Bronchial epithelial cell (primary cell): ENCODE results near the gene ADIPOR2. TPM values are rescaled to one million over a fixed set of nuclear protein-coding genes. Genes with fewer than 3 reads are reported as not detected.

Experiments used
- DNase-seq: peaks from one replicate; pipeline ENCODE4 v3.0.0-alpha.2; 2010; ENCODE audit warnings: low read depth
- FAIRE-seq: peaks from 2 replicates; lab custom pipeline; 2011; peaks lifted over from hg19 to GRCh38; lab: Jason Lieb, UNC
- H3K27me3 ChIP-seq: 2 replicates; pipeline ENCODE4 v1.5.1; 2011; ENCODE audit warnings: low read length; ENCODE audit not compliant: control insufficient read depth, insufficient read depth
- H3K36me3 ChIP-seq: 2 replicates; pipeline ENCODE4 v1.5.1; 2011; ENCODE audit warnings: low read length; ENCODE audit not compliant: control insufficient read depth, insufficient read depth
- H3K4me3 ChIP-seq: 2 replicates; pipeline ENCODE4 v1.5.1; 2011; ENCODE audit warnings: mild to moderate bottlenecking, low read depth, low read length, control low read depth
- CTCF ChIP-seq: IDR thresholded peaks from 2 replicates; pipeline ENCODE4 v1.5.1; 2011; ENCODE audit warnings: mild to moderate bottlenecking, moderate library complexity, low read length, control low read depth, inconsistent platforms; ENCODE audit not compliant: insufficient read depth, severe bottlenecking
- total RNA-seq: library from RNA; depleted of rRNA; stranded (reverse); fragments of >200 nt; gene quantifications from 2 replicates; pipeline ENCODE4 v1.2.1, GENCODE V29; 2014

The ADIPOR2 gene
- total RNA-seq, 1 donor from 2014 or later, result 41.6 TPM

GRCh38 chr12:1799051-1799881 is 108.4 kb downstream of the ADIPOR2 start:
- Histone ChIP-seq H3K36me3 (no peaks in the 10 kb centered on the region), H3K4me3 (no peak overlapping the region), H3K27me3 (no peaks in the 10 kb centered on the region)
- no peak for TF ChIP-seq CTCF
- DNase-seq (no peak), FAIRE-seq (peak; percentile 85)

- Histone ChIP-seq H3K4me3 (no peak overlapping the region), H3K27me3 (no peaks in the 10 kb centered on the region), H3K36me3 (no peaks in the 10 kb centered on the region)
- DNase-seq (no peak), FAIRE-seq (peak; percentile 18)
- TF ChIP-seq CTCF, result no peak
These were observed 109.1 kb downstream of the ADIPOR2 start for GRCh38 chr12:1799882-1800400.

- H3K4me3 ChIP-seq, result no peak overlapping the region
- H3K36me3 ChIP-seq, result no peaks in the 10 kb centered on the region
- no peak for FAIRE-seq
- H3K27me3 ChIP-seq, result no peaks in the 10 kb centered on the region
- DNase-seq, result no peak
- TF ChIP-seq CTCF, result peak; percentile 9
These were observed 109.8 kb downstream of the ADIPOR2 start for GRCh38 chr12:1800401-1801302.

- H3K36me3 ChIP-seq, result no peaks in the 10 kb centered on the region
- FAIRE-seq (no peak), DNase-seq (no peak)
- H3K4me3 ChIP-seq, result no peak overlapping the region
- no peak for TF ChIP-seq CTCF
- H3K27me3 ChIP-seq, result no peaks in the 10 kb centered on the region
These were observed 110.6 kb downstream of the ADIPOR2 start for GRCh38 chr12:1801303-1801975.

- DNase-seq, result no peak
These were observed 112.9 kb downstream of the ADIPOR2 start for GRCh38 chr12:1803736-1804135.

More at GRCh38 chr12:1803736-1804135, 112.9 kb downstream of the ADIPOR2 start:
- Histone ChIP-seq H3K4me3 (no peak overlapping the region), H3K27me3 (no peaks in the 10 kb centered on the region), H3K36me3 (no peaks in the 10 kb centered on the region)
- no peak for TF ChIP-seq CTCF
- no peak for FAIRE-seq
